AG04450 (cell line): ENCODE results near the gene KLF15. TPM values are rescaled to one million over a fixed set of nuclear protein-coding genes. Genes with fewer than 3 reads are reported as not detected.

Experiments
- CTCF ChIA-PET: fragments of 300-600, 350-600 bp; formaldehyde crosslinking; extraction: SDS; loops from one replicate; lab custom pipeline; 2022; ENCODE audit warnings: antibody characterized with exemption, inconsistent platforms; lab: Charles Lee
- POLR2A ChIA-PET: fragments of 350-600 bp; formaldehyde crosslinking; extraction: SDS; loops from one replicate; lab custom pipeline; 2021; ENCODE audit warnings: antibody characterized with exemption, inconsistent platforms; lab: Yijun Ruan, JAX
- DNase-seq: peaks from one replicate; pipeline ENCODE4 v3.0.0-alpha.2; 2011; ENCODE audit warnings: low read depth, low spot score
- H3K27ac ChIP-seq: one replicate; pipeline ENCODE4 v1.5.1; 2012; ENCODE audit warnings: low read depth, low read length, control low read depth
- H3K27me3 ChIP-seq: one replicate; pipeline ENCODE4 v1.6.0; 2012; ENCODE audit warnings: low read length; ENCODE audit not compliant: control insufficient read depth, insufficient read depth
- H3K4me3 ChIP-seq: 2 replicates; pipeline ENCODE4 v1.5.1; 2011; ENCODE audit warnings: mild to moderate bottlenecking, low read depth, low read length, control low read depth
- H3K9me3 ChIP-seq: 2 replicates; pipeline ENCODE4 v1.5.1; 2012; ENCODE audit warnings: low read length; ENCODE audit not compliant: control insufficient read depth, insufficient read depth
- CTCF ChIP-seq: IDR thresholded peaks from 2 replicates; pipeline ENCODE4 v1.5.1; 2011; ENCODE audit warnings: low read depth, low read length, control low read depth, inconsistent platforms
- polyA plus RNA-seq: library from polyadenylated mRNA; depleted of rRNA; stranded (reverse); fragments of >200 nt; gene quantifications from 2 replicates; pipeline ENCODE4 v1.2.3, GENCODE V29; 2011

The KLF15 gene
- polyA plus RNA-seq, 1 experiment = 0.38 TPM

- Histone ChIP-seq H3K4me3 (no peak overlapping the region), H3K9me3 (no peaks in the 10 kb centered on the region; the same call in 1 of the 2 replicates), H3K27me3 (peaks cover 5% of the 10 kb centered on the region), H3K27ac (no peak overlapping the region)
- ChIA-PET POLR2A (no interaction called here), CTCF (no interaction called here)
- no peak for TF ChIP-seq CTCF
- DNase-seq = no peak
These were observed 13.4 kb upstream of the KLF15 start for GRCh38 chr3:126370606-126371005.

- Histone ChIP-seq H3K27me3 (peaks cover 5% of the 10 kb centered on the region), H3K4me3 (no peak overlapping the region), H3K27ac (no peak overlapping the region), H3K9me3 (no peaks in the 10 kb centered on the region; the same call in 1 of the 2 replicates)
- ChIA-PET POLR2A (no interaction called here), CTCF (no interaction called here)
- DNase-seq = no peak
- TF ChIP-seq CTCF = no peak
These were observed 12.8 kb upstream of the KLF15 start for GRCh38 chr3:126370055-126370454.

- DNase-seq = no peak
- Histone ChIP-seq H3K27ac (no peak overlapping the region), H3K27me3 (peaks cover 5% of the 10 kb centered on the region), H3K4me3 (no peak overlapping the region), H3K9me3 (no peaks in the 10 kb centered on the region; the same call in 1 of the 2 replicates)
- ChIA-PET POLR2A (no interaction called here), CTCF (no interaction called here)
- TF ChIP-seq CTCF = no peak
These were observed 12.3 kb upstream of the KLF15 start for GRCh38 chr3:126369490-126369889.

GRCh38 chr3:126367316-126367805 is 10.2 kb upstream of the KLF15 start:
- Histone ChIP-seq H3K9me3 (no peaks in the 10 kb centered on the region; the same call in 1 of the 2 replicates), H3K27me3 (peaks cover 11% of the 10 kb centered on the region), H3K27ac (no peak overlapping the region), H3K4me3 (no peak overlapping the region)
- no peak for DNase-seq
- ChIA-PET CTCF (interaction anchor here (1.6 kb wide), 1 partner anchor 21 kb away, joined by 3 read pairs; no protein-coding TSS in a partner anchor), POLR2A (no interaction called here)
- no peak for TF ChIP-seq CTCF

- Histone ChIP-seq H3K4me3 (no peak overlapping the region), H3K9me3 (no peaks in the 10 kb centered on the region), H3K27me3 (peaks cover 20% of the 10 kb centered on the region), H3K27ac (no peak overlapping the region)
- POLR2A ChIA-PET = no interaction called here
- CTCF ChIA-PET = interaction anchor here (1.6 kb wide), 1 partner anchor 23 kb away, joined by 3 read pairs; no protein-coding TSS in a partner anchor
- no peak for TF ChIP-seq CTCF
- no peak for DNase-seq
These were observed 8.4 kb upstream of the KLF15 start for GRCh38 chr3:126365351-126366277.
